ENCODE data around the gene TLCD3B.

DNA sequence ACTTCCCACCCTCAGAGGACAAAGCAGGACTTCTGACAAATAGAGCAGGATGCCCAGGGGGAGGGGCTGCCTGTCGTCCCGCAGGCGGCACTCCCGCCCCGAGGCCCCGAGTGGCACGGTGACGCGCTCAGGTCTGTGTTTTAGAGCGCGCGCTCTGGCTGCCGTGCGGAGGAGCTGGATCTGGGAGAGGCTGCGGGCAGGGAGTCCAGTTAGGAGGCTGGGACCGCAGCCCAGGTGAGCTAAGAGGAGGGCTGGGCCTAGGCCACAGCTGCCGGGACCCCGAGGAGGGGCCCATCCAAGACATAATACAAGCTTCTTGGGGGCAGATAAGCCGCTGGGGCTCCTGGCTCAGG, 26.7 kb downstream of the TLCD3B start:
- TF ChIP-seq, protein P1, sequence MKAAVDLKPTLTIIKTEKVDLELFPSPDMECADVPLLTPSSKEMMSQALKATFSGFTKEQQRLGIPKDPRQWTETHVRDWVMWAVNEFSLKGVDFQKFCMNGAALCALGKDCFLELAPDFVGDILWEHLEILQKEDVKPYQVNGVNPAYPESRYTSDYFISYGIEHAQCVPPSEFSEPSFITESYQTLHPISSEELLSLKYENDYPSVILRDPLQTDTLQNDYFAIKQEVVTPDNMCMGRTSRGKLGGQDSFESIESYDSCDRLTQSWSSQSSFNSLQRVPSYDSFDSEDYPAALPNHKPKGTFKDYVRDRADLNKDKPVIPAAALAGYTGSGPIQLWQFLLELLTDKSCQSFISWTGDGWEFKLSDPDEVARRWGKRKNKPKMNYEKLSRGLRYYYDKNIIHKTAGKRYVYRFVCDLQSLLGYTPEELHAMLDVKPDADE (conservative IDR thresholded peaks at IDR 0.05; ENCODE audit: control insufficient read depth, low read depth, low read length), result no peak
- TF ChIP-seq KLF16 (IDR thresholded peaks at IDR 0.05), result no peak
- TF ChIP-seq, protein P2, sequence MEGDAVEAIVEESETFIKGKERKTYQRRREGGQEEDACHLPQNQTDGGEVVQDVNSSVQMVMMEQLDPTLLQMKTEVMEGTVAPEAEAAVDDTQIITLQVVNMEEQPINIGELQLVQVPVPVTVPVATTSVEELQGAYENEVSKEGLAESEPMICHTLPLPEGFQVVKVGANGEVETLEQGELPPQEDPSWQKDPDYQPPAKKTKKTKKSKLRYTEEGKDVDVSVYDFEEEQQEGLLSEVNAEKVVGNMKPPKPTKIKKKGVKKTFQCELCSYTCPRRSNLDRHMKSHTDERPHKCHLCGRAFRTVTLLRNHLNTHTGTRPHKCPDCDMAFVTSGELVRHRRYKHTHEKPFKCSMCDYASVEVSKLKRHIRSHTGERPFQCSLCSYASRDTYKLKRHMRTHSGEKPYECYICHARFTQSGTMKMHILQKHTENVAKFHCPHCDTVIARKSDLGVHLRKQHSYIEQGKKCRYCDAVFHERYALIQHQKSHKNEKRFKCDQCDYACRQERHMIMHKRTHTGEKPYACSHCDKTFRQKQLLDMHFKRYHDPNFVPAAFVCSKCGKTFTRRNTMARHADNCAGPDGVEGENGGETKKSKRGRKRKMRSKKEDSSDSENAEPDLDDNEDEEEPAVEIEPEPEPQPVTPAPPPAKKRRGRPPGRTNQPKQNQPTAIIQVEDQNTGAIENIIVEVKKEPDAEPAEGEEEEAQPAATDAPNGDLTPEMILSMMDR (IDR thresholded peaks at IDR 0.05 in 2 of 3, conservative IDR thresholded peaks at IDR 0.05 in 1 of 3; ENCODE audit: insufficient read depth in 2 of 3, low read depth in 1 of 3, low read length in 3 of 3), result no peak
- TF ChIP-seq ZNF3 (CRISPR knock-in tag; IDR thresholded peaks at IDR 0.05), result no peak
- TF ChIP-seq EP300 (IDR thresholded peaks at IDR 0.05; ENCODE audit: low read length), result no peak

Data from K562 (cell line).